H54 (cell line): ENCODE results near the gene RAB22A.
A peak's percentile ranks its signal among the peaks of the same experiment; 100 is the strongest.

ENCODE experiments used
- DNase-seq: peaks from one replicate; pipeline ENCODE4 v3.0.0; 2011; ENCODE audit warnings: low spot score, mixed read lengths; ENCODE audit not compliant: insufficient read length
- FAIRE-seq: peaks from 3 replicates; lab custom pipeline; 2011; peaks lifted over from hg19 to GRCh38; lab: Jason Lieb, UNC
- POLR2A ChIP-seq: IDR thresholded peaks from 2 replicates; pipeline ENCODE4 v1.6.1; 2011; ENCODE audit warnings: low read depth, mild to moderate bottlenecking, low read length

RAB22A gene

DNA sequence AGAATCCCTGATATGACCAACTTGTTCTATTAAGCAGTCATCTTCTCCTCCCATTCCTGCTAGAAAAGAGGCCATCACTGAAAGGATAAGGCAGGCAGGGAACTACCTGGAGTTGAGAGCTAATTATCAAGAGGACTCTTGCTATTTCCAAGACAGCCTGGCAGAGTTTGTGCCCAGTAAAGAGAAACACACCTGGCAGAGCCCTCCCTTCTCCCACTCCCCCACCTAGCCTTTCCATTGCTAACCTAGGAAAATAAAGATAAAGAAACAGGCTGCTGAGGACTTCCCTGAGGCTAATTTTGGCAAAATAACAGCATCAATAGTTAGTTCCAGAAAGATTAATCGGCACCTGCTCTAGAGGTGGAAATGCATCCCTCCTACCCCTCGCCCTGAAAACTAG is 20.4 kb upstream of the RAB22A start:
- no peak for TF ChIP-seq POLR2A
- no peak for FAIRE-seq
- DNase-seq = no peak

GRCh38 chr20:58293453-58293852 is 16.1 kb upstream of the RAB22A start:
- DNase-seq (no peak), FAIRE-seq (no peak)
- TF ChIP-seq POLR2A = no peak

DNA sequence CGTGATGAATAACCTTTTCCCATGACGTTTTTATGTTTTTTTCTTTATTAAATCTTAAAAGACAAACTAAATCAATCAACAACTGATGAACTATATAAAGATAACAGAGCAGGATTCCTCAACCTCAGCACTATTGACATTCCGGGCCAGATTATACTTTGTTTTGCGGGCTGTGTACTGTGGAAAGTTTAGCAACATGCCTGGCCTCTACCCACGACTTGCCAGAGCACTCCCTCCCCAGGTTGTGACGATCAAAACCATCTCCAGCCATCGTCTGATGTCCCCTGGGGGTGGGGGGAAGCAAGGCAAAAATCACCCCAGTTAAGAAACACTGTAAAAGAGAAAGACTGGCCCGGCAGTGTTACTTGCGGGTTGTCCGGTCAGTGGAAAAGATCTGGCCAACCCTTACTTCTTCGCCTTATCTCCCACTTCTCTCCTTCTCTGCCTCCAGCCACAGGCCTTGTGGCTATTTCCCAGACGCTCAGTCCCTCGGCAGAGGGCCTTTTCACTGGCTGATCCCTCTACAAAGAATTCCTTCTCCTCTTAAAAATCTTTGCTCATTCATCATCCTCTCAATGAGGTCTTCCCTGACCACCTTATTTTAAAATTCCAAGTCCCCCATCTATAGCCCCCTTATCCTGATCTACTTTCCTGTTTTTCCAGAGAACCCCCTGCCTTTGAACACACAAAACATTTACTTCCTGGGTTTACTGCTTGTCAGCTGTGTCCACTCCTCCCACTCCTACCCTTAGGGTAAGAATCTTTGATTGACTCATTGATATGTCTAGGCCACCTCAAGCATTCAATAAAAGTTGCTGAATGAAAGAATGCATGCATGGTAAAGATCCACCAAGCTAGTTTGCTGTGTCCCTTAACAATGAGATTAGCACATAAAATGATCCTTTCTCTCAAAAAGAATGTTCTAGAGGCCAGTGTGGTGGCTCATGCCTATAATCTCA is 14.7 kb upstream of the RAB22A start:
- DNase-seq (no peak), FAIRE-seq (no peak)
- TF ChIP-seq POLR2A = no peak

GRCh38 chr20:58296051-58296837 is 13.3 kb upstream of the RAB22A start:
- FAIRE-seq = no peak
- no peak for TF ChIP-seq POLR2A
- DNase-seq = no peak

- no peak for DNase-seq
- TF ChIP-seq POLR2A = no peak
- FAIRE-seq = no peak
Observed at GRCh38 chr20:58297394-58297793, 12.1 kb upstream of the RAB22A start.

GRCh38 chr20:58300321-58300720 is 9.2 kb upstream of the RAB22A start:
- no peak for DNase-seq
- FAIRE-seq = no peak
- TF ChIP-seq POLR2A = no peak

DNA sequence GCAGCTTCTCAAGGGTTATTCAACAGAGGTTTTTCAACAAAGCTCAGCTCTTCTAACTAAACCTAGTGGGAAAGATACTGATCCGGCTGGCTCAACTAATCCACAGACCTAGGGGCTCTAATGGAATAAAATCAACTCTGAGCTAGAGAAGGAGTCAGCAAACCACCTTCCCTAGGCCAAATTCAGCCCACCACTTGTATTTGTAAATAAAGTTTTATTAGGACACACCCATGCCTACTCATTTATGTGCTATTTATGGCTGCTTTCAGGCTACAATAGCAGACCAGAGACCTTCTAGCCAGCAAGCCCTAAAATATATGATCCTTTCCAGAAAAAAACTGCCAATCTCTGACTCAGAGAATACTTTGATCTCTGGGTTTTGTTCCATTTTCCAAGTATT is 6.0 kb upstream of the RAB22A start:
- TF ChIP-seq POLR2A = no peak
- DNase-seq = no peak
- FAIRE-seq = no peak

DNA sequence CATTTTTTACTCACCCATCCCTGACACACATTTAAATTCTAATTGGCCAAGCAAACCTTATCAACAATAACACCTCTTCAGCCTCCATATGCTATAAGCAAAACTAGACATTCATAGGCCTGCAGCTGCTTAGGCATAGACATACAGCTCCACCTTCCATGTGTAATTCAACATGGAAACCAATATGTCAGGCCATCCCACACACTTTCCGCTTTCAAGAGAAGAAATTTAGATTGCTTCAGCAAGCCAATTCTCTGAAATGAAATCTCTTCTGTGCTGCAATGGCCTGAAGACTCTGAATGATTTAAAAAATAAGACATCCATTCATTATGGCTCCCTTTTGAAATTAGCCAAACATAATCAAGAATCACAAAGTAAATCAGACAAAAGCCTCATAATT is 4.5 kb upstream of the RAB22A start:
- DNase-seq = no peak
- FAIRE-seq = no peak
- no peak for TF ChIP-seq POLR2A

- peak; percentile 50 for DNase-seq
- FAIRE-seq = peak; percentile 97
- TF ChIP-seq POLR2A = no peak
Observed at GRCh38 chr20:58306421-58307261, 2.9 kb upstream of the RAB22A start.

DNA sequence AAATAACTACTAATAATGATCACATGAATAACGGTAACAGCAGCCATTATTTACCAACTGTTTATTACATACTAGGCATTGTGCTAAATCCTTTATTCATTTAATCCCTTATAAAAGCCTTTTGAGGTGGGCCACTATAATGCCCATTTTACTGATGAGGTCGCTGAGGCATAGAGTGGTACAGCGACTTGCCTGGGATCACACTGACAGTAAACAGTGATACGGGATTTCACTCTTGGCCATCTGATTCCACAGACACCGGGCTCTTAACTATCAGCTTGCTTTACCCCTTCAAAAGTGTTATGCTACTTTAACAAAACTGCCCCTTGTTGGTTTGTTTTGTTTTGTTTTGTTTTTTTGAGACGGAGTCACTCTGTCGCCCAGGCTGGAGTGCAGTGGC is 2.2 kb upstream of the RAB22A start:
- no peak for DNase-seq
- no peak for FAIRE-seq
- no peak for TF ChIP-seq POLR2A

DNA sequence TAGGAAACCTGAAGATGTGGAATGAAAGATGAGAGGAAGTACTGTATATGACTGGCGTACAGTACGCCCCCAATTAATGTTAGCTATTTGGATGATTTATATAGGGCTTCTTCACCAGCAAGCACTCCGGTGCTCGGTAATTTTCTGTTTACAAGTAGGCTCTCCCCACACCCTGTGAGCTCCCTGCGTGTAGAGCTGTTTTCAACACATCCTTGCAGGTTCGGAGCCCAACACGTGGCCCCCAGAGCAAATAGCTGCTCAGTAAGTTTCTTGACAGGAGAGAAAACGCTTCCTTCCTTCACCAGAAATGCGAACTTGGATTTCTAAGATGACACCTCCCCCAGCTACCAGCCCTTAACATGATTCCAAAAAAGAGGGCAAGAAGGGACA is 1.2 kb upstream of the RAB22A start:
- no peak for FAIRE-seq
- no peak for DNase-seq
- TF ChIP-seq POLR2A = no peak

DNA sequence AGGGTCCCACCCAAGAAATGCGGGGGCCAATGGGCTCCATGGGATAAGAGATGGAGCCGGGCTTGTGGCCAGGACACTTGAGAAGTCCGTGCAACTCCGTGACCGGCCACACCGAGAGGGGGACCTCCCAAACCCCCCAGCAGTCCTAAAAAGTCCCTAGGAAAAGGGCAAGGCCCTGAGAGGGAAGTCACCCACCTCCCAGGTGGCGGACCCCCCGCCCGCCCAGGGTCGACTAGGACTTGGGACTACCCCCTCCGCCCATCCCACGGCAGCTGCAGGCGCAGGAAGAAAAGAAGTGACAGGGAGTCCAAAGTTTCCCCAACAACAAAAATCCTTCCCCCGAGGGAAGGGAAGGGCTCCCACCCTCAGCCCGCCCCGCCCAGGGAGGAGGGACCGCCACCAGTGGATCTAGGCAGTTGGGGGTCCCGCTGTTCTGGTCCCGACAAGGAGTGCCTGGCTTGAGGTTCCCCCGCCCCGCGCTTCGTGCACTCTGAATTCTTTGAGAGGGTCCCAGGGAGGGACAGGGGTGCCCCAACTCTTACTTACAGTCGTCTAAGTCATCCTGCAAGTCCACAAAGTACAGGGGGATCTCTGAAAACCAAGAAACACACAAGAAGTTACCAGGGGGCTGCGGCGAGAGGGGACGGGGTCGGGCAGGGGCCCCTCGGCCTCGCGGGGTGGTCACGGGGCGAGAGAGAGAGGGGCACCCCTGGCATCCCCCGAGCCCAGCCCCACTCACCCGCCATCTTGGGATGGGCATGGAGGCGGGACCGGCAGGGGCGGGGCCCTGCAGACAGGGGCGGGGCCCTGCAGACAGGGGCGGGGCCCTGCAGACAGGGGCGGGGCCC is 611 bp upstream of the RAB22A start:
- DNase-seq (peak; percentile 49), FAIRE-seq (no peak)
- peak; percentile 65 for TF ChIP-seq POLR2A
